Measurements from ENCODE around the gene LRRC3B. TPM values are rescaled to one million over a fixed set of nuclear protein-coding genes. Genes with fewer than 3 reads are reported as not detected.
"Not testable (repeated sequence)": the region's sequence is repeated elsewhere in the genome, so short reads cannot be mapped to it uniquely, and the experiment has no call there.

Gene LRRC3B
- 6.3 TPM for total RNA-seq

- DNase-seq = peak; percentile 74
Measured at GRCh38 chr3:26622621-26623418, at the start of gene LRRC3B. LRRC3B (plus strand) TSS chr3:26622772; CDS start chr3:26709673, 86,901 bp downstream.

- no peak for DNase-seq
Measured at GRCh38 chr3:26574766-26575165, 47.8 kb upstream of the LRRC3B start.

GRCh38 chr3:26579116-26579515 lies 43.5 kb upstream of the LRRC3B start:
- no peak for DNase-seq

GRCh38 chr3:26587571-26587970 lies 35.0 kb upstream of the LRRC3B start:
- peak; percentile 83 for DNase-seq

- DNase-seq = peak; percentile 87
Measured at GRCh38 chr3:26588931-26589330, 33.6 kb upstream of the LRRC3B start.

- DNase-seq = no peak
Measured at GRCh38 chr3:26589678-26590077, 32.9 kb upstream of the LRRC3B start.

- peak; percentile 22 for DNase-seq
Measured at GRCh38 chr3:26590919-26591484, 31.6 kb upstream of the LRRC3B start.

GRCh38 chr3:26591926-26592325 lies 30.6 kb upstream of the LRRC3B start:
- DNase-seq = peak; percentile 89

GRCh38 chr3:26592451-26592850 lies 30.1 kb upstream of the LRRC3B start:
- DNase-seq = peak; percentile 53

GRCh38 chr3:26596335-26596734 lies 26.2 kb upstream of the LRRC3B start:
- no peak for DNase-seq

- not testable (repeated sequence) for DNase-seq
Measured at GRCh38 chr3:26603311-26603710, 19.3 kb upstream of the LRRC3B start.

GRCh38 chr3:26603771-26604170 lies 18.8 kb upstream of the LRRC3B start:
- DNase-seq = not testable (repeated sequence)

GRCh38 chr3:26614006-26614685 lies 8.4 kb upstream of the LRRC3B start:
- peak; percentile 70 for DNase-seq

GRCh38 chr3:26621176-26621575 lies 1.4 kb upstream of the LRRC3B start:
- peak; percentile 40 for DNase-seq

- peak; percentile 50 for DNase-seq
Measured at GRCh38 chr3:26621906-26622620, 509 bp upstream of the LRRC3B start.

GRCh38 chr3:26623419-26624208 lies 1.0 kb downstream of the LRRC3B start:
- DNase-seq = peak; percentile 43

GRCh38 chr3:26624209-26624765 lies 1.7 kb downstream of the LRRC3B start:
- peak; percentile 32 for DNase-seq

- DNase-seq = no peak
Measured at GRCh38 chr3:26625187-26625586, 2.6 kb downstream of the LRRC3B start.

GRCh38 chr3:26627080-26627479 lies 4.5 kb downstream of the LRRC3B start:
- DNase-seq = no peak

- no peak for DNase-seq
Measured at GRCh38 chr3:26628915-26629314, 6.3 kb downstream of the LRRC3B start.

- no peak for DNase-seq
Measured at GRCh38 chr3:26630669-26631389, 8.3 kb downstream of the LRRC3B start.

Measured in tongue (tissue), 2 donors.